ENCODE results near the gene KMT2C.
"Not testable (repeated sequence)": the region's sequence is repeated elsewhere in the genome, so short reads cannot be mapped to it uniquely, and the experiment has no call there.

Gene KMT2C

DNA sequence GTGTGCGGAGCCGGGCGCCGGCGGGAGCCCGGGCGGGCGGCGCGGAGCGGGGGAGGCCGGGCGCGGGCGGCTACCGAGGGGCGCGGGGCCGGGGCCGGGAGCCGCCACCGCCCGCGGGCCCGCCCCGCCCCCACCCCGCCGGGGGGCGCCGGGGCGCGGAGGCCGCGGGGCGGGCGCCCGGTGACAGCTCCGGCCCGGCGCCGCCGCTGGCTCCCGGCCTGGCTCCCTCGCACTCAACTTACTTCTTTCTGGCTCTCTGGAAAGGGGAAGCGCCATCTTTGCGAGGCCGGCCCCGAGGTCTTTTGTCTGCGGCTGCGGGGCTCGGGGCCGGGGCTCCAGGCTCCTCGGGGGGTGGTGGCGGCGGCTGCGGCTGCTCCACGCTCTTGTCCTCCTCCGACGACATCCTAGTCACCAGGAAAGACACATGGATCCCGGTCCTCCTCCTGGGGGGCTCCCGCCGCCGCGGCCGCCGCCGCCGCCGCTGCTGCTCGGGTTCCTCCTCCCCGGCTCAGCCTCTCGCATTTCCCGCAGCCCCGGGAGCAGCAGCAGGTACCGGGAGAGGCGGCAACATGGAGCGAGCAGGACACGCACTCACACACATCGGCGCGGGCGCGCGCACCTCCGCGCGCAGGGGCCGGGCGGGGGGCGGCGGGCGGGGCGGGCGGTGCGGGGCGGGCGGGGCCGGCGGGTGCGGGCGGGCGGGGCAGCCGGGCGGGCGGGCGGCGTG, at the start of gene KMT2C:
Gene KMT2C (minus strand): TSS at position 620 of the 727 bp plus-strand sequence. CDS start 217 bp downstream, at position 403.
- DNase-seq = no peak

DNA sequence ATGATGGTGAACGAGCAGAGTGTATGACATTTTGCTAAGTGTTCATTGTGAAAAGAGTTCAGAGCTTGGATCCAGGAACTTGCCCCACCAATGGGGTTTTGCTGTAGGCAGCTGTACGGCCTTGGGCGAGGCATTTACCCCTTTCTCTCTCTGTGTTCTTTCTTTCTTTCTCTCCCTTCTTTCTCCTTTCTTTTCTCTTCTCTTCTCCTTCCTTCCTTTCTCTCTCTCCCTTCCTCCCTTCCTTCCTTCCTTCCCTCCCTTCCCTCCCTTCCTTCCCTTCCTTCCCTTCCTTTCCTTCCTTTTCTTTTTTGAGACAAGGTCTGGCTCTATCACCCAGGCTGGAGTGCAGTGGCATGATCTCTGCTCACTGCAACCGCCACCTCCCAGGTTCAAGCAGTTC, 45.3 kb upstream of the KMT2C start:
- no peak for DNase-seq

DNA sequence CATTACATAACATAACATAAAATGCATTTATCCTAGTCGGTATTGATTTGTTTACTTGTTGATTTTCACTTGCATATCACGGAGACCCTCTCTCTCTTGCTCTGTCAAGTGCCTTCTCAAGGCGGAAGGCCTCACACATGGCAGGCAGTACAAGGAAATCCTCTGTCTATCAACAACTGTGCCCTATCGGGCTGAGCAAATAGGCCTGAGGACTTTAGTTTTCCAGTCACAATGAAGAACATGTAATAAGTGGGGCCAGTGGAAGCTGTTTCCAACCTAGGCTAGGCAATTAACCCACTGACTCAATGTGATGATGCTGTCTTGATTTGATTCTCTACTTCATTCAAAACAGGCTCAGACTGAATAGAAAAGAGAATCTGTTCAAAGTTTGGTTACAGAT, 44.9 kb upstream of the KMT2C start:
- DNase-seq = no peak

DNA sequence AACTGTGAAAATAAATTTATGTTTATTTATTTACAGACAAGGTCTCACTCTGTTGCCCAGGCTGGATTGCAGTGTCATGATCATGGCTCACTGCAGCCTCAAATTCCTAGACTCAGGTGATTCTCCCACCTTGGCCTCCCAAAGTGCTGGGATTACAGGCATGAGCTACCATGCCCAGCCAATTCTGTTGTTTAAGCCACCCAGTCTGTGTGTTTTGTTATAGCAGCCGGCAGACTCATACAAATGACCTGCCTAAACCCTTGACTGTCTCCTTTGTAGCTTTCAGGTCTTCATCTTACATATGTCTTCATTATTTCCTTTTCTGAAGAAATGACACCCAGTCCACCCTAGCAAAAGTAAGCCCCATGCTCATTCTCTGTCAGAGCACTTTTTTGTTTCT, 43.8 kb upstream of the KMT2C start:
- no peak for DNase-seq

- DNase-seq = no peak
Measured at GRCh38 chr7:152478140-152478539, 42.3 kb upstream of the KMT2C start.

- no peak for DNase-seq
Measured at GRCh38 chr7:152477079-152477478, 41.3 kb upstream of the KMT2C start.

- DNase-seq = no peak
Measured at GRCh38 chr7:152476551-152476950, 40.7 kb upstream of the KMT2C start.

DNA sequence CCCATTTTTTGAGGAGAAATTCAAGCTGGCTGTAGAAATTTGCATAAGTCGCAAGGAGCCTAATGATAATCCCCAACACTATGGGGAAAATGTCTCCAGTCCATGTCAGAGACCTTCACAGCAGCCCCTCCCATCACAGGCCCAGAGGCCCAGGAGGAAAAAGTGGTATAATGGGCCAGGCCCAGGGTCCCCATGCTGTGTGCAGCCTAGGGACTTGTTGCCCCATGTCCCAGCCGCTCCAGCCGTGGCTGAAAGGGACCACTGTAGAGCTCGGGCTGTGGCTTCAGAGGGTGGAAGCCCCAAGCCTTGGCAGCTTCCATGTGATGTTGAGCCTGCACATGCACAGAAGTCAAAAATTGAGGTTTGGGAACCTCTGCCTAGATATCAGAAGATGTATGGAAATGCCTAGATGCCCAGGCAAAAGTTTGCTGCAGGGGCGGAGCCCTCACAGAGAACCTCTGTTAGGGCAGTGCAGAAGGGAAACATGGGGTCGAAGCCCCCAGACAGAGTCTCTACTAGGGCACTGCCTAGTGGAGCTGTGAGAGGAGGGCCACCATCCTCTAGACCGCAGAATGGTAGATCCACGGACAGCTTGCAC, 35.3 kb upstream of the KMT2C start:
- not testable (repeated sequence) for DNase-seq

GRCh38 chr7:152470251-152471022, 34.6 kb upstream of the KMT2C start:
- DNase-seq = not testable (repeated sequence)

DNA sequence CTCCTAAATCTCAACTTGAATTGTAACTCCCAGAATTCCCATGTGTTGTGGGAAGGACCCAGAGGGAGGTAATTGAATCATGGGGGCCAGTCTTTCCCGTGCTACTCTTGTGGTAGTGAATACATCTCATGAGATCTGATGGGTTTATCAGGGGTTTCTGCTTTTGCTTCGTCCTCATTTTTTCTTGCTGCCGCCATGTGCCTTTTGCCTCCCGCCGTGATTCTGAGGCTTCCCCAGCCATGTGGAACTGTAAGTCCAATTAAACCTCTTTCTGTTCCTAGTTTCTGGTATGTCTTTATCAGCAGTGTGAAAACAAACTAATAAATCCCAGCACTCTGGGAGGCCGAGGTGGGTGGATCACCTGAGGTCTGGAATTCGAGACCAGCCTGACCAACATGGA, 33.8 kb upstream of the KMT2C start:
- not testable (repeated sequence) for DNase-seq

DNA sequence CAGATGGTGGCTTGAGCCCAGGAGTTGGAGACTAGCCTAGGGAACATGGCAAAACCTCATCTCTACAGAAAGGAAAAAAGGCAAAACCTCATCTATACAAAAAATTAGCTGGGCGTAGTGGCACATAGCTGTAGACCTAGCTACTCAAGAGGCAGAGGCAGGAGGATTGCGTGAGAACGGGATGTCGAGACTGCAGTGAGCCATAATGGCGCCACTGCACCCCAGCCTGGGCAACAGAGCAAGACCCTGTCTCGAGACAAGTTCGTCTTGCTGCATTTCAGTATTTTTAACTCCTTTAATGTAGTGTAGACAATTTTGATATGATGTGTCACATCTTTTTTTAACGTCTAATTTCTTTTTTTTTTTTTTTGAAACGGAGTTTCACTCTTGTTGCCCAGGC, 31.4 kb upstream of the KMT2C start:
- no peak for DNase-seq

GRCh38 chr7:152465119-152465387, 29.2 kb upstream of the KMT2C start:
- DNase-seq = no peak

GRCh38 chr7:152464312-152465118, 28.7 kb upstream of the KMT2C start:
- DNase-seq = peak; percentile 69

DNA sequence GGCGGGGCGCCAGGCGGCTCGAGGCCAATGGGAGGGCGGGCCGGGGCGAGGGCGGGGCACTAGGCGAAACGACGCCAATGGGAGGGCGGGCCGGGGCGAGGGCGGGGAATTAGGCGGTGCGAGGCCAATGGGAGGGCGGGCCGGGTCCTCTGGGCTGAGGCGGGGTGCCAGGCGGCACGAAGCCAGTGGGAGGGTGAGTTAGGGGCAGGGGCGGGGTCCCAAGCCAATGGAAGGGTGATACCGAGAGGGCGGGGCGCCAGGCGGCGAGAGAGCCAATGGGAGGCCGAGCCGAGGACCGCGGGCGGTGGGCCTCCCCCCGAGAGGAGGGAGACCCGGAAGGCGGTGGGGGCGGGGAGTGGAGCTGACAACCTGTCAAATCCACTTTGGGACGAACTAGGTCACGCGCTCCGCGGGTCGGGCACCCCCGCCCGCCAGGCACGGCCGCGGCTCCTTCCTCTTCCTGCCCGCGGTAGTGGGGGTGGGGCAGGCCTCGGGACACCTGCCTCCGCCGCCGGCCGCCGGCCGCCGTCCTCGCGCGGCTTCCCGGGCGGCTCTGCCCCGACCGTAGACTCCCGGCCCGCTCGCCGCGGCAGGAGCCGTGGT, 28.0 kb upstream of the KMT2C start:
- peak; percentile 99 for DNase-seq

DNA sequence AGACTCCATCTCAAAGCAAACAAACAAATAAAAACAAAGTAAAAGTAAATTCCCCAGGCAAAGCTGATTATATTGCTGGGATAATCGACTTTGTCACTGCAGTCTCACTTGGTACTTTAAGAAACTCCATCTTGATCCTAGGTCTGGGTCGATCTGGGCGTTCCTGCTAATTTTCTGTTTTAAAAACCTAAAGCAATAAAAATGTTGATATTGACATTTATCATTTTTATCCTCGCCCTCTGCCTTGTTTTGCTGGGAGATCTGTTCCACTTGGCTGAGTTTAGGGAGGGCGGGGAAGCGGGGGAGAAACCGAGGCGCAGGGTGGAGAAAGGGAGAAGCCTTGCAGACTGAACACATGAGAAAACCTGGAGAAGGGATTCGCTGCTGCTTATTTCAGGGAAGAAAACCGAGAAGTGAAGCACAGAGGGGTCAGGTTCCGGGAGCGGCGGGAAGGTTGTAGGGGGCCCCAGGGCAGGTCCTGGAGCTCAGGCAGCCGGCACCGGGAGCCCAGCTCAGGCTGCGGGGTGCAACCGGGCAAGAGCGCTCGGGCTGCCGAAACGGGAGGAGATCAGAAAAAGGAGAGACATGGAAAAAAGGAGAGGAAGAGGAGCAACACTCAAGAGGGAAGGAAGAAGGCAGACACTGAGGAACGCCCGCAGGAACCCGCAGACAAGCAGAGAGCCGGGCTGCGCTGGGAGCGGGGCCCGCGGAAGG, 27.3 kb upstream of the KMT2C start:
- DNase-seq = peak; percentile 21

DNA sequence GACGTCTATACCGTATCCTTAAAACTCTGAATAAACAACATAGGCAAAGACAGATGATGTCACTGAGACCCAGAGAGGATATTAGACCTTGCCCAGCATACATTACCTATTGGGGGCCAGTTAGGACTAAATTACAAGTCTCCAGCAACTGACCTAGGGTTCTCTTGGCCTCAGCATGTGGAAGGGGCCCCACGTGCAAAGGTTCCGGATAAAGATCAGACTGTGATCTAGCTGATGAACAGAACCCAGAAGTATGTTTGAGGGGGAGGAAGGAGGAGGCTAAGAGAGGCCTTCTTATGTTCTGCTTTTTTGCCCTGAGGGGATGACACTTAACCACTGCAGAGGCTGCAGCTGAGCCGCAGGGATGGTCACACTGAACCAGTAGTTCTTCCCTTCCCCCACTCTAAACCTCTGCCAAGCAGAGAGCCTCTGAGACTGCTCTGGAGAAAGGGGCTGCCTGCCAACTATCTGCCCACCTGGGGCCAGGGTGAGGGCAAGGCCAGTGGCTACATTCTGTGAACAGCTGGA, 24.0 kb upstream of the KMT2C start:
- DNase-seq = no peak

GRCh38 chr7:152451356-152451755, 15.6 kb upstream of the KMT2C start:
- no peak for DNase-seq

DNA sequence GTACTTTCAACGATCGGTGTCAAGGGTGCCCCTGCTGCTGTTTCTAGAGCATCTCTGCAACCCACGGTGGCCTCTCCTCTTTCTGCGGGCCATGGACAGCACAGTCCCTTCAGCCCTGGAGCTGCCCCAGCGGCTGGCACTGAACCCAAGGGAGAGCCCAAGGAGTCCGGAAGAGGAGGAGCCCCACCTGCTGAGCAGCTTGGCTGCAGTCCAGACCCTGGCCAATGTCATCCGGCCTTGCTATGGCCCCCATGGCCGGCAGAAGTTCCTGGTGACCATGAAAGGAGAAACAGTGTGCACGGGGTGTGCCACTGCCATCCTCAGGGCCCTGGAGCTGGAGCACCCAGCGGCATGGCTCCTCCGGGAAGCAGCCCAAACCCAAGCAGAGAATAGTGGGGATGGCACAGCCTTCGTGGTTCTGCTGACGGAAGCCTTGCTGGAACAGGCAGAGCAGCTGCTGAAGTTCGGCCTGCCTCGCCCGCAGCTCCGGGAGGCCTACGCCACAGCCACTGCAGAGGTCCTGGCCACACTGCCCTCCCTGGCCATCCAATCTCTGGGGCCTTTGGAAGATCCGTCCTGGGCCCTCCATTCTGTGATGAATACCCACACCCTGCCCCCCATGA, 9.7 kb upstream of the KMT2C start:
- DNase-seq = not testable (repeated sequence)

- DNase-seq = no peak
Measured at GRCh38 chr7:152443586-152443985, 7.8 kb upstream of the KMT2C start.

GRCh38 chr7:152442330-152442835, 6.6 kb upstream of the KMT2C start:
- no peak for DNase-seq

DNA sequence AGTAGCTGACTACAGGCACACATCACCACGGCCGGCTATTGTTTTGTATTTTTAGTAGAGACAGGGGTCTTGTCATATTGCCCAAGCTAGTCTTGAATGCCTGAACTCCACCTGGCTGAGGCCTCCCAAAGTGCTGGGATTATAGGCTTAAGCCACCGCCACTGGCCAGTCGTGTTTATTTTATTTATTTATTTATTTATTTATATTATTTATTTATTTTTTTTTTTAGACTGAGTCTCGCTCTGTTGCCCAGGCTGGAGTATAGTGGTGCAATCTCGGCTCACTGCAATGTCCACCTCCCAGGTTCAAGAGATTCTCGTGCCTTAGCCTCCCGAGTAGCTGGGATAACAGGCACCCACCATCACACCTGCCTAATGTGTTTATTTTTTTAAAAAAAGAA, 6.0 kb upstream of the KMT2C start:
- not testable (repeated sequence) for DNase-seq

All from NCI-H2107 (cell line).